Urinary bladder (tissue), 4 donors: ENCODE data around the gene CLTCL1. TPM values are rescaled to one million over a fixed set of nuclear protein-coding genes. Genes with fewer than 3 reads are reported as not detected.
"Not testable (repeated sequence)": the region's sequence is repeated elsewhere in the genome, so short reads cannot be mapped to it uniquely, and the experiment has no call there.

Source experiments
- DNase-seq: peaks from one replicate; pipeline ENCODE4 v3.0.0-alpha.2; 2015; ENCODE audit errors: extremely low spot score
- H3K27ac ChIP-seq: one replicate; pipeline ENCODE4 v1.5.1; 2013; ENCODE audit warnings: low read depth, mild to moderate bottlenecking, moderate library complexity
- H3K36me3 ChIP-seq: one replicate; pipeline ENCODE4 v1.6.1; 2013; ENCODE audit warnings: mild to moderate bottlenecking, moderate library complexity; ENCODE audit not compliant: insufficient read depth
- H3K4me1 ChIP-seq: one replicate; pipeline ENCODE4 v1.6.1; 2013; ENCODE audit warnings: mild to moderate bottlenecking, moderate library complexity; ENCODE audit not compliant: insufficient read depth
- H3K4me3 ChIP-seq: one replicate; pipeline ENCODE4 v1.5.1; 2013; ENCODE audit warnings: low read depth, low read length
- WGBS: extraction: QIAGEN DNeasy Blood & Tissue Kit; methylation state at CpG from one replicate; pipeline ENCODE4 v1.1.7; 2013; 5-methylcytosine and 5-hydroxymethylcytosine counted together
- polyA plus RNA-seq: library from polyadenylated mRNA; stranded (reverse); fragments of 200-250 nt; gene quantifications from one replicate; pipeline ENCODE4 v1.2.3, GENCODE V29; 2013
- total RNA-seq: library from RNA; depleted of rRNA; stranded (reverse); fragments of >200 nt; gene quantifications from one replicate; pipeline ENCODE4 v1.2.3, GENCODE V29; 2014
- donor health status: healthy with polysubstance abuse.
- donor health status: healthy.

The CLTCL1 gene
- total and polyA plus RNA-seq, 2 donors = 6.0 to 7.0 TPM

- no peaks in the 10 kb centered on the region for H3K36me3 ChIP-seq
- H3K4me3 ChIP-seq = no peak overlapping the region
- no peak overlapping the region for H3K27ac ChIP-seq
- no peak for DNase-seq
- WGBS = 84% methylated on average over 1 of the region's 1 CpG
- no peaks in the 10 kb centered on the region for H3K4me1 ChIP-seq
These were observed 78.5 kb downstream of the CLTCL1 start for GRCh38 chr22:19213001-19213400.

DNA sequence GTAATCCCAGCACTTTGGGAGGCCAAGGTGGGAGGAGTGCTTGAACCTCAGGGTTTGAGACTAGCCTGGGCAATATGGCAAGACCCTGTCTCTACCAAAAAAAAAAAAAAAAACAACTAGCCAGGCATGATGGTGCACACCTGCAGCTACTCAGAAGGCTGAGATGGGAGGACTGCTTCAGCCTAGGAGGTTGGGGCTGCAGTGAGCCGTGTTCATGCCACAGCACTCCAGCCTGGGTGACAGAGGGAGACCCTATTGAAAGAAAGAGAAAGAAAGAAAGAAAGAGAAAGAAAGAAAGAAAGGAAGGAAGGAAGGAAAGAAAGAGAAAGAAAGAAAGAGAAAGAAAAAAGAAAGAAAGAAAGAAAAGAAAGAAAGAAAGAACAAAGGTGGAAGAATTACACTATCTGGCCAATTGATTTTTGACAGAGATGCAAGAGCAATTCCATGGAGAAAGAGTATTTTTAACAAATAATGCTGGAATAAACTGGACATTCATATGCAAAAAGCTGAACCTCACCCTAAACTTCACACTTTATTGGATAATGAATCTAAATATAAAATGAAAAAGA, 79.1 kb downstream of the CLTCL1 start:
- Histone ChIP-seq H3K4me3 (no peak overlapping the region), H3K36me3 (no peaks in the 10 kb centered on the region), H3K4me1 (no peaks in the 10 kb centered on the region), H3K27ac (no peak overlapping the region)
- 96% methylated on average over 1 of the region's 1 CpG for whole genome bisulfite sequencing
- no peak for DNase-seq

DNA sequence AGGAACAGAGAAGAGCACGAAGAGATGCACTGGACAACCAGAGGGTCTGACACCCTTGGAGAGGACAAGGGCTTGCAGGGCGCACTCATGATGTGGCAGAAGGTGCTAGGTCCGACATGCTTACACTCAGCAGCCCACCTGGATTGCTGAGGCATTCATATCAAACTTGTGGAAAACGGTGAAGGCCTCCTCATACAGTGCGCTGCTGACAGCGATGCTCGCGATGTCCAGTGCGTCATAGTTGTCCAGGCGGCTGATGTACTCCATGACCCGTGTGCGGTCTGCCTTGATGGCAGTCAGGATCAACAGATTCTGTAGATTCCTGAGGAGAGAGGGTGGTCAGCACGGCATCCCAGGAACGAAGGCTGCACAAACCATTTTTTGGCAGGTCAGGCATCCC, 81.3 kb downstream of the CLTCL1 start:
- Histone ChIP-seq H3K4me3 (no peak overlapping the region), H3K4me1 (no peaks in the 10 kb centered on the region), H3K27ac (no peak overlapping the region), H3K36me3 (no peaks in the 10 kb centered on the region)
- 95% methylated on average over 14 of the region's 14 CpGs for WGBS
- DNase-seq = no peak

GRCh38 chr22:19208287-19208847, 83.2 kb downstream of the CLTCL1 start:
- 75% methylated on average over 4 of the region's 4 CpGs for WGBS
- Histone ChIP-seq H3K4me1 (no peaks in the 10 kb centered on the region), H3K36me3 (no peaks in the 10 kb centered on the region), H3K4me3 (no peak overlapping the region), H3K27ac (no peak overlapping the region)
- no peak for DNase-seq

DNA sequence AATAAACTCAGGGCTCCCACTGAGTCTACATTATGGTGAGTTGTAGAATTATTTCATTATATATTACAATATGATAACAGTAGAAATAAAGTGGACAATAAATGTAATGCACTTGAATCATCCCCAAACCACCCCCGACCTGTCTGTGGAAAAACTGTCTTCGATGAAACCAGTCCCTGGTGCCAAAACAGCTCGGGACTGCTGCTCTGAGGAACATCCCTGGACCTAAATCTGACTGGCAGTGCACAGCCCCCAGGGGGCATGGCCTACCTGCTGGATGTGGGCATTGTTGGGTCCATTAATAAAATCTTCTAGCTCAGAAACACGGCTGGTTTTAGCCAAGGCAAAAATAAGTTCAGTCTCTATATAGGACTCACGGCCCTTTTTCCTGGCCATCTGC, 83.6 kb downstream of the CLTCL1 start:
- Histone ChIP-seq H3K36me3 (no peaks in the 10 kb centered on the region), H3K4me3 (no peak overlapping the region), H3K27ac (no peak overlapping the region), H3K4me1 (no peaks in the 10 kb centered on the region)
- no peak for DNase-seq
- WGBS = 82% methylated on average over 5 of the region's 5 CpGs

DNA sequence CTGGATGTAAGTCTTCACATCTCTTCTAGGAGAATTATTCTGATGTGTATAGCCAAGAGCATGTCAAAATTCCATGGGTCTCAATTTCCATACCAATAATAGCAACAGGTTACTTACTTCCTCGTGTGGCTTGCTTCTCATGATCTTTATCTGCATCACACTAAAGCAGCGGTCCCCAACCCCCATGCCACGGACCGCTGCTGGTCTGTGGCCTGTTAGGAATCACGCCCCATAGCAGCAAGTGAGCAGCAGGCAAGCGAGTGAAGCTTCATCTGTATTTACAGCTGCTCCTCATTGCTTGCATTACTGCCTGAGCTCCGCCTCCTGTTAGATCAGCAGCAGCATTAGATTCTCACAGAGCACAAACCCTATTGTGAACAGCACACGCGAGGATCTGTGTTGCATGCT, 84.1 kb downstream of the CLTCL1 start:
- Histone ChIP-seq H3K4me3 (no peak overlapping the region), H3K4me1 (no peaks in the 10 kb centered on the region), H3K27ac (no peak overlapping the region), H3K36me3 (no peaks in the 10 kb centered on the region)
- DNase-seq = no peak
- 77% methylated on average over 9 of the region's 9 CpGs for WGBS

GRCh38 chr22:19206287-19206686, 85.2 kb downstream of the CLTCL1 start:
- Histone ChIP-seq H3K36me3 (no peaks in the 10 kb centered on the region), H3K4me3 (no peak overlapping the region), H3K27ac (no peak overlapping the region), H3K4me1 (no peaks in the 10 kb centered on the region)
- DNase-seq = no peak
- 95% methylated on average over 6 of the region's 6 CpGs for WGBS

DNA sequence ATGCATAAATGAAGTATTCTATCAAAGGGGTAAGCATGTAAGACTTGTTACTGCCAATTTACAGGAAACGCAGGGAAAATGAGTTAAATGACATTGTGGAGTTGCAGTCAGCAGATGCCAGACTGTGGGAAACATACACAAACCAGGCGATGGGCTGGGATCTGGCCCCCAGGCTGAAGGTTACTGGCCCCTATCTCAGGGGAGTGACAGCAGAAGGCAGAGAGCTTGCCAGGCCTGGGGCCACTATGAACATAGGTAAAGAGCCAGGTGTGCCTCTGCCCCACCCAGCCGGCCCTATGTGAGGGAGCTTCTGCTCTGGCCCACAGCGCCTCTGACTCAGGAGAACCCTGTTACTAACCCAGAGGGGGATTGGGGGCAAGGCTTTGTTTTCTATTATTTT, 86.9 kb downstream of the CLTCL1 start:
- Histone ChIP-seq H3K27ac (no peak overlapping the region), H3K4me1 (no peaks in the 10 kb centered on the region), H3K4me3 (no peak overlapping the region), H3K36me3 (no peaks in the 10 kb centered on the region)
- WGBS = 93% methylated on average over 4 of the region's 4 CpGs
- DNase-seq = no peak

DNA sequence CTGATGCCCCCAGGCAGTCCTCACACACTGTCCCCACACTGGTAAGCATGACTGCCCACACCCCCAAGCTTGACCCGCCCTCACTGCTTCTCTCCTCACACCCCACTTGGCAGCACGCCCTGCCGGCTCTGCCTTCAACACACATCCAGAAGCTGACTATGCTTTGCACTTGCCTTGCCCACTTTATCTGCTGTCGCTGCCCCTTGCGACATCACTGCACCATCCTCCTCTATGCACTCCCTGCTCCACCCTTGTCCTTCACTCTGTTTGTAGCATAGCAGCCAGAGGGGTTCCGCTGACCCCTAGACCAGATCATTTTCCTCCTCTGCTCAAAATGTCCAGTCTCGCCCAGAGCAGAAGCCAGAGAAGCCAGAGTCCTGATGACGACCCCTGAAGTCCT, 87.7 kb downstream of the CLTCL1 start:
- Histone ChIP-seq H3K27ac (no peak overlapping the region), H3K4me3 (no peak overlapping the region), H3K36me3 (no peaks in the 10 kb centered on the region), H3K4me1 (no peaks in the 10 kb centered on the region)
- 82% methylated on average over 8 of the region's 8 CpGs for WGBS
- DNase-seq = no peak

- WGBS = 93% methylated on average over 3 of the region's 3 CpGs
- H3K36me3 ChIP-seq, DNase-seq, H3K27ac ChIP-seq, H3K4me1 ChIP-seq, H3K4me3 ChIP-seq: not testable (repeated sequence)
These were observed 88.7 kb downstream of the CLTCL1 start for GRCh38 chr22:19202799-19203186.

GRCh38 chr22:19201869-19202798, 89.4 kb downstream of the CLTCL1 start:
- Histone ChIP-seq H3K4me1 (no peaks in the 10 kb centered on the region), H3K36me3 (no peaks in the 10 kb centered on the region), H3K27ac (no peak overlapping the region), H3K4me3 (no peak overlapping the region)
- 95% methylated on average over 18 of the region's 18 CpGs for WGBS
- no peak for DNase-seq

DNA sequence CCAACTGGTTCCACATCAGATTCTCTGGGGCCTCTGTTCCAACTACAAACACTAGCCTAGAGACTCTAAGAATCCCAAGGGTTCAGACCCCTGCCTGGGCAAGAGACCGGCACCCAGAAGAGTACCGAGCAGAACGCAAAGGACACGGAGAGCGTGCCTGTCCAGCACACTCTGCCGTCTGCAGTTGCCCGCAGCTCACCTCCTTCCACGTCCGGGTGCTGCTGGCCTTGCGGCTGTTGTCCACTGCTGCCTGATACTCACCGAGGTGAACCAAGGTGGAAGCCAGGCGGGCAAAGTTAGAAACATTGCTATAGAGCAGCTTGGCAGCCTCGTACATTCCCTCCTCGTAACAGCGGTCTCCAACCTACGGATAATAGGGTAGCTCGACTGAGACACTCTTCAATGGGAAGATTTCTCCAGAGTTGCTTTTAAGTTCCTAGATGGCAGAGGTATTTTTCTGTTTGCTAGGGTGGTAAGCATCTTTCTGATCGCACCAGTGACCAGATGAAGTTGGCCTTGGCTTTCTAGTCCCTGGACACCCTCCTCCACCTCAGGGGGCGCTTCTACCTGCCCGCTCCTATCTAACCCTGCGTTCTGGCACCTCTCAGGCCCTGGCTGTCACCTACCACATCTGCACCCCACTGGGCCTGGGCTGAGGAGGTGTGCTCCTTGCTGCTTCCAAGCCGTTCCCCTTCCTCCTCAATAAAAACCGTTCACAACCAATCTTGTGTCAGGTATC, 90.2 kb downstream of the CLTCL1 start:
- Histone ChIP-seq H3K4me1 (no peaks in the 10 kb centered on the region), H3K4me3 (no peak overlapping the region), H3K27ac (no peak overlapping the region), H3K36me3 (no peaks in the 10 kb centered on the region)
- WGBS = 93% methylated on average over 23 of the region's 23 CpGs
- DNase-seq = no peak

DNA sequence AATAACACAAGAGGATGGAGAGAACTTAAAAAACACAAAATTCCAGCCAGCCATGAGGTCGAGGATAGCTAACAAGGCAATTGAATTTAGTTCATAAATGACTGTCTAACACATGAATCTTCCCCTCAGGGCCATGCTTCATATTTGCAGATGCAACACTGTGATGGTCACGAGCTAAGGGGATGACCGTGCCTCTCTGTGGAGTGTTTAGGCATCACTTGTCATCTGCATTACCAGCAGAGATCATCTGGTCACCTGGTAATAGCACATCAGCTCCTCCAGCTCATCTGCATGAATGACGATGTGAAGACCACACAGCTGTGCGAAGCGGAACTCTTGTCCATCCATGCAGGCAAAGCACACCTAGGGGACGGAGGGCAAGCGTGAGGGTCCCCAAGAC, 92.0 kb downstream of the CLTCL1 start:
- DNase-seq = no peak
- H3K36me3 ChIP-seq = no peaks in the 10 kb centered on the region
- no peak overlapping the region for H3K27ac ChIP-seq
- H3K4me1 ChIP-seq = no peaks in the 10 kb centered on the region
- H3K4me3 ChIP-seq = no peak overlapping the region
- 92% methylated on average over 8 of the region's 8 CpGs for WGBS
